MCF 10A (cell line): ENCODE data around the gene TUT4. TPM values are rescaled to one million over a fixed set of nuclear protein-coding genes. Genes with fewer than 3 reads are reported as not detected.

Experiments used
- BruUV-seq: library from RNA; stranded (reverse); fragments of 400-500 nt; replicated peaks from 2 replicates; lab custom pipeline; 2021; lab: Mats Ljungman, UMichigan
- CTCF ChIA-PET: fragments of 300-600 bp; sonication (Branson Sonifier 250); formaldehyde crosslinking; extraction: SDS; loops from one replicate; lab custom pipeline; 2021; ENCODE audit warnings: antibody characterized with exemption, inconsistent platforms; lab: Yijun Ruan, JAX
- POLR2A ChIA-PET: fragments of 300-600, 350-650 bp; sonication (Branson Sonifier 250); formaldehyde crosslinking; extraction: SDS; loops from one replicate; lab custom pipeline; 2020; ENCODE audit warnings: antibody characterized with exemption, inconsistent platforms; lab: Yijun Ruan, JAX
- DNase-seq: peaks from one replicate; pipeline ENCODE4 v3.0.0-alpha.2; 2018; ENCODE audit not compliant: unreplicated experiment
- H3K27ac Mint-ChIP-seq: one replicate; pipeline ENCODE4 v1.8.0; 2022; ENCODE audit warnings: mild to moderate bottlenecking, low read depth, mixed read lengths; ENCODE audit not compliant: unreplicated experiment
- H3K27me3 Mint-ChIP-seq: one replicate; pipeline ENCODE4 v1.8.0; 2022; ENCODE audit warnings: mixed read lengths; ENCODE audit not compliant: insufficient read depth, unreplicated experiment
- H3K36me3 Mint-ChIP-seq: one replicate; pipeline ENCODE4 v1.8.0; 2022; ENCODE audit warnings: mild to moderate bottlenecking, moderate library complexity, mixed read lengths; ENCODE audit not compliant: insufficient read depth, unreplicated experiment
- H3K4me1 Mint-ChIP-seq: one replicate; pipeline ENCODE4 v1.8.0; 2022; ENCODE audit warnings: mixed read lengths; ENCODE audit not compliant: insufficient read depth, unreplicated experiment
- H3K4me3 Mint-ChIP-seq: one replicate; pipeline ENCODE4 v1.8.0; 2022; ENCODE audit warnings: mild to moderate bottlenecking, moderate library complexity, mixed read lengths; ENCODE audit not compliant: unreplicated experiment
- H3K9me3 Mint-ChIP-seq: one replicate; pipeline ENCODE4 v1.8.0; 2022; ENCODE audit warnings: mixed read lengths; ENCODE audit not compliant: unreplicated experiment
- CTCF ChIP-seq: fragments of 200-600 bp; IDR thresholded peaks from one replicate; pipeline ENCODE4 v1.8.0; 2022; ENCODE audit warnings: antibody characterized with exemption, mild to moderate bottlenecking; ENCODE audit not compliant: unreplicated experiment
- intact Hi-C: fragments of 100-400 bp; cut with micrococcal nuclease; formaldehyde crosslinking; loops from 2 replicates; pipeline ENCODE4 v1.14.1; 2022
- total RNA-seq: library from RNA; stranded (reverse); gene quantifications from 2 replicates; pipeline ENCODE4 v1.2.3, GENCODE V29; 2022

Gene TUT4
- total RNA-seq, 1 experiment from 2014 or later, result 90.7 TPM

- BruUV-seq, result no TSS peak
- Mint-ChIP-seq H3K9me3 (no peaks in the 10 kb centered on the region), H3K27me3 (no peaks in the 10 kb centered on the region), H3K4me3 (no peak overlapping the region), H3K4me1 (no peaks in the 10 kb centered on the region), H3K36me3 (peaks cover 99% of the 10 kb centered on the region), H3K27ac (no peak overlapping the region)
- intact Hi-C loops, result loop anchor here (10.0 kb wide), 1 partner anchor 250 kb away; no protein-coding TSS in a partner anchor
- ChIA-PET POLR2A (interaction anchor here (1.5 kb wide), 1 partner anchor 30 kb away, joined by 3 read pairs; the partner anchor contains the start of gene PRPF38A), CTCF (no interaction called here)
- TF ChIP-seq CTCF, result no peak
- no peak for DNase-seq
Observed at GRCh38 chr1:52435211-52435610, 117.7 kb downstream of the TUT4 start.

- Mint-ChIP-seq H3K9me3 (no peaks in the 10 kb centered on the region), H3K27ac (no peak overlapping the region), H3K4me1 (no peaks in the 10 kb centered on the region), H3K4me3 (no peak overlapping the region), H3K36me3 (peaks cover 99% of the 10 kb centered on the region), H3K27me3 (no peaks in the 10 kb centered on the region)
- TF ChIP-seq CTCF, result no peak
- BruUV-seq, result no TSS peak
- ChIA-PET CTCF (no interaction called here), POLR2A (interaction anchor here (1.3 kb wide), 1 partner anchor 13 kb away, joined by 3 read pairs; no protein-coding TSS in a partner anchor)
- no peak for DNase-seq
- intact Hi-C loops, result loop anchor here (10.0 kb wide), 1 partner anchor 252 kb away; no protein-coding TSS in a partner anchor
Observed at GRCh38 chr1:52432807-52433206, 120.1 kb downstream of the TUT4 start.

- peak overlapping the region; percentile 28 for H3K27ac Mint-ChIP-seq
- POLR2A ChIA-PET, result interaction anchor here (1.3 to 1.8 kb wide), 3 partner anchors 9 to 22 kb away, joined by 3 to 8 read pairs (median 3); partner anchors contain the start of genes ORC1 and PRPF38A
- no peak for TF ChIP-seq CTCF
- H3K36me3 Mint-ChIP-seq, result peaks cover 94% of the 10 kb centered on the region
- no peaks in the 10 kb centered on the region for H3K9me3 Mint-ChIP-seq
- no peak overlapping the region for H3K4me3 Mint-ChIP-seq
- CTCF ChIA-PET, result interaction anchor here (1.1 to 1.3 kb wide), 2 partner anchors 12 to 260 kb away, joined by 3 read pairs; no protein-coding TSS in a partner anchor
- no peak for DNase-seq
- BruUV-seq, result no TSS peak
- peaks cover 5% of the 10 kb centered on the region for H3K4me1 Mint-ChIP-seq
- intact Hi-C loops, result no loop called here
- H3K27me3 Mint-ChIP-seq, result no peaks in the 10 kb centered on the region
Observed at GRCh38 chr1:52427152-52427551, 125.7 kb downstream of the TUT4 start.

GRCh38 chr1:52426371-52426770 lies 126.5 kb downstream of the TUT4 start:
- Mint-ChIP-seq H3K4me1 (peaks cover 5% of the 10 kb centered on the region), H3K36me3 (peaks cover 94% of the 10 kb centered on the region), H3K27ac (no peak overlapping the region), H3K4me3 (no peak overlapping the region), H3K9me3 (no peaks in the 10 kb centered on the region), H3K27me3 (no peaks in the 10 kb centered on the region)
- DNase-seq, result no peak
- no TSS peak for BruUV-seq
- TF ChIP-seq CTCF, result no peak
- CTCF ChIA-PET, result interaction anchor here (1.1 to 1.3 kb wide), 2 partner anchors 13 to 261 kb away, joined by 3 read pairs; no protein-coding TSS in a partner anchor
- intact Hi-C loops, result no loop called here
- POLR2A ChIA-PET, result interaction anchor here (1.3 to 1.8 kb wide), 3 partner anchors 8 to 22 kb away, joined by 3 to 8 read pairs (median 3); partner anchors contain the start of genes ORC1 and PRPF38A
